Fibroblast of peridontal ligament (primary cell): ENCODE results near the gene TRIM25.

ENCODE experiments used
- DNase-seq: peaks from one replicate; pipeline ENCODE4 v3.0.0-alpha.2; 2010; ENCODE audit errors: extremely low read depth

Gene TRIM25

GRCh38 chr17:56894859-56895455, 18.9 kb downstream of the TRIM25 start:
- no peak for DNase-seq

- DNase-seq = no peak
Measured at GRCh38 chr17:56893503-56893902, 20.3 kb downstream of the TRIM25 start.

- DNase-seq = no peak
Measured at GRCh38 chr17:56892333-56892732, 21.5 kb downstream of the TRIM25 start.

GRCh38 chr17:56891751-56892150, 22.1 kb downstream of the TRIM25 start:
- DNase-seq = no peak

- DNase-seq = no peak
Measured at GRCh38 chr17:56890906-56891674, 22.8 kb downstream of the TRIM25 start.

GRCh38 chr17:56890390-56890789, 23.5 kb downstream of the TRIM25 start:
- DNase-seq = no peak

GRCh38 chr17:56887552-56888467, 26.0 kb downstream of the TRIM25 start:
- DNase-seq = no peak

GRCh38 chr17:56887105-56887504, 26.7 kb downstream of the TRIM25 start:
- no peak for DNase-seq

GRCh38 chr17:56886288-56886731, 27.5 kb downstream of the TRIM25 start:
- DNase-seq = no peak

- DNase-seq = no peak
Measured at GRCh38 chr17:56885312-56885657, 28.6 kb downstream of the TRIM25 start.

- no peak for DNase-seq
Measured at GRCh38 chr17:56884483-56885311, 29.2 kb downstream of the TRIM25 start.

- no peak for DNase-seq
Measured at GRCh38 chr17:56883616-56884015, 30.2 kb downstream of the TRIM25 start.

GRCh38 chr17:56881685-56882295, 32.1 kb downstream of the TRIM25 start:
- no peak for DNase-seq

GRCh38 chr17:56880571-56880970, 33.3 kb downstream of the TRIM25 start:
- no peak for DNase-seq

- peak; percentile 3 for DNase-seq
Measured at GRCh38 chr17:56880133-56880532, 33.7 kb downstream of the TRIM25 start.

GRCh38 chr17:56879280-56879679, 34.6 kb downstream of the TRIM25 start:
- DNase-seq = no peak

- DNase-seq = no peak
Measured at GRCh38 chr17:56876766-56877179, 37.1 kb downstream of the TRIM25 start.

- DNase-seq = peak; percentile 46
Measured at GRCh38 chr17:56870081-56870651, 43.7 kb downstream of the TRIM25 start.

GRCh38 chr17:56868716-56869115, 45.1 kb downstream of the TRIM25 start:
- no peak for DNase-seq

GRCh38 chr17:56867948-56868376, 45.9 kb downstream of the TRIM25 start:
- peak; percentile 8 for DNase-seq

- peak; percentile 4 for DNase-seq
Measured at GRCh38 chr17:56866496-56866895, 47.4 kb downstream of the TRIM25 start.
